GM18505 (cell line): ENCODE results near the gene HAPSTR1.

Experiments
- ATAC-seq: cut with Tn5 transposase; IDR thresholded peaks from one replicate; pipeline ENCODE4 v1.9.1; 2021; ENCODE audit not compliant: unreplicated experiment
- POLR2A ChIP-seq: IDR thresholded peaks from 4 replicates; pipeline ENCODE4 v1.6.1; 2011; ENCODE audit warnings: borderline replicate concordance; ENCODE audit not compliant: insufficient read depth, insufficient read length; ENCODE audit errors: extremely low read depth

HAPSTR1 gene

DNA sequence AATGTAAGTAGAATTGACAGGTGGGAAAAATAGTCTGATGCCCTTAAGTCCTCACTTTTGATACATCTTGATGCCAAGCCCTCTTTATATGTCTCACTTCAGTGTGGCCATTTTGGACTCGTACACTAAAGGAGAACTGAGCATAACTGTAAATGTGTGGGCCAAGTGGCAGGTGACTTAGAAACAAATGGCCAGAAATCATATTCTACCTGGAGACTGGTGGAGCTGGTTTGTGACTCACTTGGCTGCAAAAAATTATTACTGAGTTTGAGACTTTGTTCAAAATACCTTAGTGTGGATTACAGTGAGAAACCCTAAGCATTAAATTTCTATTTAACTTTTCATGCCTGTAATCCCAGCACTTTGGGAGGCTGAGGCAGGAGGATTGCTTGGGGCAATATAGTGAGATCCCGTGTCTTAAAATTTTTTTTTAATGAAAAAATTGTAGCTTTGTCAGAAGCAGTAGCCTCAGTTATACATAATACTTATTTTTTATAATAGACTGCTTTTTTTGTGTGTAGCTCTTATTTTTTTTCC lies 5.0 kb downstream of the HAPSTR1 start:
- TF ChIP-seq POLR2A: no peak
- no peak for ATAC-seq

DNA sequence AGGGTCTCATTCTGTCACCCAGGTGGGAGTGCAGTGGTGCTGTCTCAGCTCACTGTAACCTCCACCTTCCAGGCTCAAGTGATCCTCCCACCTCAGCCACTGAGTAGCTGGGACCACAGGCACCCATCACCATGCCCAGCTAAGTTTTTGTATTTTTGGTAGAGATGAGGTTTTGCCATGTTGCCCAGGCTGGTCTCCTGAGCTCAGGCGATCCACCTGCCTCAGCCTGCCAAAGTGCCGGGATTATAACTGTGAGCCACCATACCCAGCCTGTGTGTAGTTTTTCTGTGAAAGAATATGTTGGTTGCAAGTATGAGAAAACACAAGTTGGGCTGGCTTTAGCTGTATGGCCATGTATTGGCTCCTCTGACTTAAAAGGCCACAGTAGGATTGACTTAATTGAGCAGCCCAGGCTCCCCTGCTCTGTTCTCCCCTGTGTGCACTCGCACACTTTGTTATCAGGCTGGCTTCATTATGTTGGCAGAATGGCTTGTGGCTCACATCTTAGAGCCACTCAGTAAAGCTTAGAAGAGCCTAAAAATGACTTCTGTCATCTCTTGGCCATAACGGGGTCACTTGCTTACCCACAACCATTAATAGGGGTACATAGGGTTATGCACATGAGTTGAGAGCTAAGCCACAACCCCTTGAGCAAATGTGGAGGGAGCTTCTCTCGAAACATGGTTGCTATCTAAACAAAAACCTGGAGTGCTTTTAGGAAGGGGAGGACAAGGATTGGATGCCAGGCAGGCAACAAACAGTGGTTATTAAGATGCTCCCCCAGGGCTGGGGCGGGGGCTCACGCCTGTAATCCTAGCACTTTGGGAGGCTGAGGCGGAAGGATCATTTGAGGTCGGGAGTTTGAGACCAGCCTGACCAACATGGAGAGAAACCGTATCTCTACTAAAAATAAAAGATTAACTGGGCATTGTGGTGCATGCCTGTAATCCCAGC lies 6.1 kb downstream of the HAPSTR1 start:
- ATAC-seq: no peak
- no peak for TF ChIP-seq POLR2A

DNA sequence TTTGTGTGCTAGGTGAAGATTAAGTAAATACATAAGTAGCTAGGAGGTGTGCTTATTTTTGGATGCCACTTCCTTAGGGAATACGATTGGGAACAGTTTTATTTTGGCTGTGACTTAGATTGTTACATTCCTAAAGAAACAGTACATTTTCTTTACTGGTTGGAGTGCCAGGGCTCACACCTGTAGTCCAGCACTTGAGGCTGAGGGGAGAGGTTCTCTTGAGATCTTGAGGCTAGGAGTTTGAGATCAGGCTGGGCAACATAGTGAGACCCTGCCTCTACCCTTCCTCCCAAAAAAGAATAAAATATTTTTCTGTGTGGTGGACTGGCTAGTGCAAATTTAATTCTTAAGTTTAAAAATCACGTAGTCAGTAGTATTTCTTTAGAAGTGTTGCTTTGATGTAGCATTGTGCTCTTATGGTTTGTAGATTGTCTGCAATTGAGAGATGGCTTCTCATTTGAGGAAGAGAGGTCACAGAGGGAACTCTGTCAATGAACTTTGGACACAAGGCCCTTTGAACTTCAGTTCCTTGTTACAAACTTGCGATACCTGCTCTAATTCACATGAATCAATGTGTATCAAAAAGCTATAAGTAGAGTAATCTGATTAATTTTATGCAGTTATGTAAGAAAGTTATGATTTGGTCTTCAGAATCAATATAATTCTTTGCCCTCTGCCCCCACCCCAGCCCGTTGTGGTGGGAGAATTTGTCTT lies 7.1 kb downstream of the HAPSTR1 start:
- no peak for TF ChIP-seq POLR2A
- ATAC-seq: no peak

DNA sequence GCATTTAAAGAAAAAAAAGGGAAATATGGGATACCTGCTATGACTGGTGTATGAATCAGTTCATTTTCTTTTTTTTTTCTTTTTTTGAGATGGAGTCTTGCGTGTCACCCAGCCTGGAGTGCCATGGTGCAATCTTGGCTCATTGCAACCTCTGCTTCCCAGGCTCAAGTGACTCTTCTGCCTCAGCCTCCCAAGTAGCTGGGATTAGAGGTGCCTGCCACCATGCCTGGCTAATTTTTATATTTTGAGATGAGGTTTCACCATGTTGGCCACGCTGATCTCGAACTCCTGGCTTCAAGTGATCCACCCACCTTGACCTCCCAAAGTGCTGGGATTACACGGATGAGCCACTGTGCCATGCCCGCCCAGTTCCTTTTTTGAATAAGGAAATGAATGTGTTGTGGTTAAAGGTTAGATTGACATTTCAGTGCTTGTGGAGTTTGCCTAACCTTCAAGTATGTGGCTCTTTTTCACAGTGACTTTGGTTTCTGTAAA lies 7.7 kb downstream of the HAPSTR1 start:
- no peak for TF ChIP-seq POLR2A
- ATAC-seq: no peak

DNA sequence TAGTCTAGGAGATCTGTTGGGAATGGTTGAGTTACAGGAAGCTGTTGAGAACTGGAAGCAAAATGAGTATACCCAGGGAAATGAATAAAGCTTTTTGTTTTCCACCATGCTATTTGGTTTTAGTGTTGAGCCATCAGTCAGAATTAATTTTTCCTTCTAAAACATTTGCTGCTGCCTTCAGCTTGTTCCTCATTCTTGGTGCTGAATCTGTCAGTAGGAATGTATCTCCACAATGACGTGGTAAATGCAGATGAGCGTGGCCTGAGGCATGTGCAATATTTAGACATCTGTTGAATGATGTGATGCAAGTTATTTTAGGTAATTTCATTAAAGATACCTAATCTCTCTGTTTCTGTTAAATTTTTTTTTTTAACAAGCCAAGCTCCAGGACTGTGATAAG lies 10.9 kb downstream of the HAPSTR1 start:
- no peak for ATAC-seq
- TF ChIP-seq POLR2A: no peak

DNA sequence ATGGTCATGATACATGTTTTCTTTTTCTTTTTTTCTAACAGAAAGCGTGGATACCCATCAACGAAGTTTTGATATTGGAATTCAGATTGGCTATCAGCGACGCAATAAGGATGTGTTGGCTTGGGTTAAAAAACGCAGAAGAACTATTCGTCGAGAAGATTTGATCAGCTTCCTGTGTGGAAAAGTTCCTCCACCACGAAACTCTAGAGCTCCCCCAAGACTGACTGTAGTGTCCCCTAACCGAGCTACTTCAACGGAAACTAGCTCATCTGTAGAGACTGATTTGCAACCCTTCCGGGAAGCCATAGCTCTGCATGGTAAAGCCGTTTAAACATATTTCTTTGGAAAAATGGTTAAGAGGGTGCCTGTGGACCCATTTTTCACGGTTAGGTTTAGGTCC lies 11.5 kb downstream of the HAPSTR1 start:
- ATAC-seq: no peak
- TF ChIP-seq POLR2A: no peak

DNA sequence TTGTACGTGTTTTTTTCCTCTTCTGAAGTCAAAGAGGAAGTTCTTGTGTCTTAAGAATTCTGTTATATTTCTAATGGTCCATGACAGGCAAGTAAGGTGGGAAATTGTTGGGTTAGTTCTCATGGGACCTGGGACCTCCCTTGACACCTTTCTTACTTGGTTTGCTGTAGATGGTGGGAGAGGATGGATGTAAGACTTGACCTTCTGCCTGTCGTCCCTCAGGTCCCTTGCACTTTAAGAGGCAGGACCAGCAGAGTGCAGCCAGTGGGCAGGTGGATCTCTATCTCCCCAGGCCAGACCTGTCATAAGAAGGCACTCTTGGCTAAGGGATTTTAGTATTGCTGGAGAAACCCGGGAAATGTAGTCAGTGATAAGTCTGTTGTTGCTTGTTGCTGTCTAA lies 12.1 kb downstream of the HAPSTR1 start:
- TF ChIP-seq POLR2A: no peak
- ATAC-seq: no peak

DNA sequence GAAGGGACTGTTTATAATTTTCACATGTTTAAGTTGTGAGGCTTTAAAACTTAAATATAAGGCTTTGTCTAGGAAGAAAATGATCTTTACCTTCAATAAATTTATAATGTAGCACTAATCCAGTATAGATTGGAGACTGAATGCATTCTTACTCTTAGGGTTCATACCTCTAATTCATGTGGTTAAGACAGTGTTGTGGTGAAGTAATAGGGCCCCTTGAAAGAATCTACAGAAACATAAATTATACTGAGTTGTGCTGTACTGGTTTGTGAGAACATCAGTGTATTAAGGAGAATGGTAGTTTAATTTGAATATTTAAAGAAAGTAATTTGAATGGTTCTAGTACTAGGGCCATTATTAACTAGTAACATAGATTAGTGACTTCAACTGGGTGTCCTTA lies 13.7 kb downstream of the HAPSTR1 start:
- TF ChIP-seq POLR2A: no peak
- no peak for ATAC-seq

DNA sequence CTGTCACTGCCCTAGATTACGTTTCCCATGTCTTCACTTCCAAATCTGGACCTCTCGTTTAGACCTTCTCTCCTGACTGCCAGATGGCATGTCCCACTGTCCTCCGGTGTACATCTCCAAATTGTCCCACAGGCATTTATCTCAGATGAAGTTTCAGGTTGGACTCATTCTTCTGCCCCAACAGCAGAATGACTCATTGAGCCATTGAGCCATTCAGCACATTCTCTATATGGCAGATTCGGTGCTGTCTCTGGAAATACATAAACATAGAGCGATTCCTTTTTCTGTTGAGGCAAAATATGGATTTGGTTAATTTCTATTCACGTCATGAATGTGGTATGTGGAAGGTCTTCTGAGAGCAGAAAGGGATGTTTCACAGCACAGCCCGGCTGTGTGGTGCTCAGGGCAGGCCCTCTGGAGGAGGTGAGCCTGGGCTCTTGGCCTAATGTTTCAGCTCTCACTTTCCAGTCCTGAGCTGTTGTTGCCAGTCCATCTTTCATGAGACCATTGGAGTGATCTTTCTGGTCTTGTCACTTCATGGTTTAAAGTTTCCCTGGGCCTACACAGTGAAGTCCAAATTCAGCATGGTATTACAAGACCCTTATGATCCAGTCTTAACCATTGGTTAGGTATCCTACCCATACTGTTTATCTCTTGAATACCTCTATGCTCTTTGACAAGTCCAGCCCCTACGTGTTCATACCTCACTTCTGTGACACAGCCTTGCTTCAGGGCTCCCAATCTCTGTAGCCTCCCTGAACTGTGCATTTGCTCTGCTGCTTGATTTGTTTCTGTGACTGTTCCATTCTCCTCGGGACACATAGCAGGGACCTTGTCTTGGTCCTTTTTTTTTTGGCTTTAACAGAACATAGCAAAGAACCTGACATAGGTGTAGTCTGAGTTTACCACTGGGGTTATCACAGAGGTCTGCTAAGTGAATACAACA lies 15.9 kb downstream of the HAPSTR1 start:
- ATAC-seq: no peak
- TF ChIP-seq POLR2A: no peak

DNA sequence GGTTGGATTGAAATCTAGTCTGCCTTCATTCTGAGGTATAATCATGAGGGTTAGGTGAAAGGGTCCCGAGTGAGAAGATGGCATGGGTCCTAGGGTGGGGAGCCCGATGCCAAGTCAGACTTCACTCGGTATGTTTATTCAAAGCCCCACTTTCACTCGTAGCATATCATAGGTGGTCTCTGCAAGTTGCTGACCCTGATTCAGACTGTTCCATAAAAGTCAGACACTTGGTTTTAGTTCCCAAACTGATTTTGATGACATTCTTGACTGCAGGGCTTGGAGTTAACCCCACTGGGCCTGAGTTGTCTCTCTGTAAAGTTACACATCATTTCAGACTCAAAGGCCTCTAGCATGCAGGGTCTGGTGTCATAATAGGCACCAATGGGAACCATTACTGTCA lies 17.8 kb downstream of the HAPSTR1 start:
- no peak for ATAC-seq
- no peak for TF ChIP-seq POLR2A

DNA sequence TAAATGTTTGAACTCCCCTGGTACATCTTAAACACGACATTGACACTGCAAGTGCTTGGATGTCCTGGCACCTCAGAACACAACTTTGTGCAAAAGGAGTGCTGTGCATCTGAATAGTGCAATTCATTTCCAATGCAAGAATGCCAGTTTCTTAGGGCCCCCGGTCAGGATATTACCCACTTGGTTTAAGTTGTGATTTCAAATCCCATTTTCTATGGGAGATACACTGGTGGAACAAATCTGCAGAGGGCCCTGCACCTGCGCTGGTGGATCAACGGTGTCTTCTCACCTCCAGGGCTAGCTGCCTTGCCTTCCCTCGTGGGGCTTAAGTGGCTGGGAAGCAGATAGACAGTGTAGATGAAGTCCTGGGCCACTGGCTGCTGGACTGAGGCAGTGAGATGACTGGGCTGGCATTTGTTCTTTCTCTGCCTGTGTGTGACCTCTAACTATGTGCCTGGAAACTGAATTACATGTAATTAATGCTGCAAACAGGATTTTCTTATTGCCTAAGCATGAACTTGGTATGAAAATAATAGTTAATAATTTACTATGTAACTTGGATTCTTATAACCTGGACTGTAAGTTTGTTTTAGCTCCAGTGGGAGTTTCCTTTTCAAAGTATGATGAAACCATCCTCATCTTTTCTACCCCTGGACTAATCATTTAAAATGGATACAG lies 20.9 kb downstream of the HAPSTR1 start:
- no peak for ATAC-seq
- no peak for TF ChIP-seq POLR2A

DNA sequence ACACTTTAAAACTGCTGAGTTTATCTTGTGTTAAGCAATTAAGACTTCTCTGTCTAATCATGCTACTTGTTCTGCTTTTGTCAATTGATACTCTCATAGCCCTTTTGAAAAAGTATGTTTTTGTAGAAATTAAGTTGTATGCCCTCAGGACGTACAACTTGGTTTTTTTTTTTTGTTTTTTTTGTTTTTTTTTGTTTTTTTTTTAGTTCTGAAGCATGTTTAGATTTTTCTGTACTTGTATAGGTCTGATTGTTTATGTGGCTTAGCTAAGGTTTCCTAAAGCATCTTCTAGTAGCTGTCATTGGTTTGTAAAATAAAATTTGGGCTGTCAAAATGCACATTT lies 21.4 kb downstream of the HAPSTR1 start:
- TF ChIP-seq POLR2A: no peak
- ATAC-seq: no peak
